GM20000 (cell line): ENCODE data around the gene TNF.
A peak's percentile ranks its signal among the peaks of the same experiment; 100 is the strongest.

Experiments used
- DNase-seq: peaks from one replicate; pipeline ENCODE4 v3.0.0; 2012; ENCODE audit warnings: low spot score
- TF ChIP-seq, protein P1 (sequence below): IDR thresholded peaks from 2 replicates; pipeline ENCODE4 v1.5.1; 2012; ENCODE audit warnings: mild to moderate bottlenecking, control low read depth; ENCODE audit errors: extremely low read depth, missing control alignments

Gene TNF

DNA sequence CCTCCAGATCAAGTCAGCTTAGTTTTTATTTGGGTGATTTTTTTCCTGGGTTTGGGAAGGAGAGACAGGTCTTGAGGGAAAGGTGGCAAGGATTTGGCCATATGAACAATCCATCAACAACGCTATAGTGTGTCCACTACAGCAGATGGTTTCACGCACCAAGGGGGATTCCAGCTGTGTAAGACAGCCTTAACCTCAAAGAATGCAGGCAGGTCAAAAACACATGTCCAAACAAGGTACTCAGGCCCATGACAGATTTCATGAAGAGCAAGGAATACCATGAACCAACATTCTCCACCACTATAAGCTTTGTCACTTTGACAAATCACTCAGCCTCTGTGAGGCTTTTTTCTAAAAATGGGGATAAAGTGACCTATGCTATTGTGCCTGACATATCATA lies 41.6 kb downstream of the TNF start:
- DNase-seq: no peak
- TF ChIP-seq, protein P1, sequence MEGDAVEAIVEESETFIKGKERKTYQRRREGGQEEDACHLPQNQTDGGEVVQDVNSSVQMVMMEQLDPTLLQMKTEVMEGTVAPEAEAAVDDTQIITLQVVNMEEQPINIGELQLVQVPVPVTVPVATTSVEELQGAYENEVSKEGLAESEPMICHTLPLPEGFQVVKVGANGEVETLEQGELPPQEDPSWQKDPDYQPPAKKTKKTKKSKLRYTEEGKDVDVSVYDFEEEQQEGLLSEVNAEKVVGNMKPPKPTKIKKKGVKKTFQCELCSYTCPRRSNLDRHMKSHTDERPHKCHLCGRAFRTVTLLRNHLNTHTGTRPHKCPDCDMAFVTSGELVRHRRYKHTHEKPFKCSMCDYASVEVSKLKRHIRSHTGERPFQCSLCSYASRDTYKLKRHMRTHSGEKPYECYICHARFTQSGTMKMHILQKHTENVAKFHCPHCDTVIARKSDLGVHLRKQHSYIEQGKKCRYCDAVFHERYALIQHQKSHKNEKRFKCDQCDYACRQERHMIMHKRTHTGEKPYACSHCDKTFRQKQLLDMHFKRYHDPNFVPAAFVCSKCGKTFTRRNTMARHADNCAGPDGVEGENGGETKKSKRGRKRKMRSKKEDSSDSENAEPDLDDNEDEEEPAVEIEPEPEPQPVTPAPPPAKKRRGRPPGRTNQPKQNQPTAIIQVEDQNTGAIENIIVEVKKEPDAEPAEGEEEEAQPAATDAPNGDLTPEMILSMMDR: no peak

DNA sequence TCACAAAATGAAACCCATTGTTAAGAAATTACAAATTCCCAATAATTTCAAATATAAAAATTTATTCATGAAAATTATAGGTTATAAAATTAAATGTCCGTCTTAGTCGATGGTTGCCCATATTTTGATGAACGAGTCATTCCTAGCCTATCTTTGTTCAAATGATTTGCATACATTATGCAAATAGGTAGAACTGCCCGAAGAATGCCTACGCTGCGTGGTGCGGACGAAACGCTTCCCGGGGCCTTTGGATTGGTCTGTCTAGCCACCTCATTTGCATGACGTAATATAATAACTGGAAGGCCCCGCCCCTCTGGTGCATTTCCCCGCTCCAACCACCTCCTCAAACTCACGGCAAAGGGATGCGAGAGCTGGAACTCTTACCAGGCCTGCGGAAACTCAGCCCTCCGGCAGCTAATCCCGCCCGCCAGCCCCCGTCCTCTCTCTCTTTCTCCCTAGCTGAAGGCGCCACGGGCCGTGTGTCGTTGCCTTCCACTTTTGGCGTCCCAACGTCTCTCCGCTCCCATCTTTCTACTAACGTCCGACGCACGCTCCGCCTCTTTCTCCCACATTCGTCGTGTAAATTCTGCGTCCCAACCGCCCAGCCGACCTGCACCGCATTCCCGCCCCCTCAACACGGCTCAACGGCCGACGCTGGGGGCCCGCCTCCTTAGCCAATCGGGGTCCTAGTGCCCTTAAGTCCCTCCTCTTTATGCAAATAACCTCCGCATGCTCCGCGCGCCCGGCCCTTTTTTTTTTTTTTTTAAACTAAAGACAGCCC lies 44.6 kb downstream of the TNF start:
- TF ChIP-seq, protein P1: no peak
- peak; percentile 84 for DNase-seq

DNA sequence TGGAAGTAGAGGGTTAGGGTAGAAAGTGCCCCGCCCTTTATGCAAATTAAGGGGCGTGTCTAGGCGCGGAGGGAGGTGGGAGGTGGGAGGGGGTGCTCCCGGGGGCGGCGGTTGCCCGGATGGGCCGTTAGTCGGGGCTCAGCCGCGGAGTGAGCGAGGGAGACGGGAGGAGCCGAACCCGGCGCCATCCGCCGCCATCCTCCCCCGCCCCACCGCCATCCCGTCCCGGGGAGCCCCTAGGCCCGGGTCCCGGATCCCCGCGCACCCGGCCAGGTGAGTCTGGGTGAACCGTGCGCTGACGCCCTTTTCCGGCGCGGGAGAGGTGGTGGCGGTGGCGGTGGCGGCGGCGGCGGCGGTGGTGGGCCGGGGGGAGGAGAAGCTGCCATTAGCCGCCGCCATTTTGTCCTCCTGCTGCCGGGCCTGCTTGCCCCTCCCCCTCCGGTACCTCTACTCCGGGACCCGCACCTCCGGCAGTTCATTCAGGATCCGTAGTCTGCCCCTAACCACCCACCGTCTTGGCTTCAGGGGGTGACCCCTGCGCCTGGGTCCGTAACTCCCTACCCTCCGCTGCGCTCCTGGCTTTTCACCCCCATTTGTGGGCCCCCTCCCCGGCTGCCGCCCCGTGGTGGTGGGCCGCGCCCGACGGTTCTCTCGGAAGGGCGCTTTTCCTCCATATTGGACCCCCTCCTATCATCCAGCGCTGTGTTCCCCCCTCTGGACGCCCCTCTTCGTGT lies 45.4 kb downstream of the TNF start, which contains the start of gene PRRC2A:
Gene PRRC2A (plus strand): TSS at position 130 of the 734 bp plus-strand sequence. CDS start 2,075 bp downstream, outside the sequence.
- TF ChIP-seq, protein P1: no peak
- DNase-seq: peak; percentile 98

DNA sequence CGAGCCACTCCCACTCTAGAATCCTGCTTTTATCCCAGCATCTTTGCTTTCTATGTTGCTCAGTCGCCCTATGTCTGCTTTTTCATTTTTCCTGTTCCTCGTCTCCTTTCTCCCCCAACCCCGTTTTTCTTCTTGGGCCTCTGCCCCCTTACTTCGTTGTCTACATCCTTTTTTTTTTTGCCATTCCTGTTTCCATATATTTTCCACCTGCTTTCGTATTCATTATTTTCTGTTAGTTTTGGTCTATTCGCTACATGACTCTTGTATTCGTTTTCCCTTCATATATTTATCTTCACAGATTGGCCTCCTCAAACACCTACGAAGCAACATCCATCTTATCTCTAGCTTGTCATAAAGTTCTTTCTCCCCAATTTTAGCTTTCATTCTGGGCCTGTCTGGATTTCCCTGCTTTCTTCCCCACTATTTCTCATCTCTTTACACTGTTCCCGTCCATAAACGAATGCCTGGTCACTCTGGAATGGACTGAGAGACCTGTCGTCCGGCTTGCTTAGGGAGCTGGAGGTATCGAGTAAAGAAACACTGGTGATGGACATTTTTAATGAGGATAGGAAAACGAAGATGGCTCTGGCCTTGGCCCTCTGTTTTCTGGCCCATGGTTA lies 46.1 kb downstream of the TNF start:
- TF ChIP-seq, protein P1: no peak
- DNase-seq: no peak

DNA sequence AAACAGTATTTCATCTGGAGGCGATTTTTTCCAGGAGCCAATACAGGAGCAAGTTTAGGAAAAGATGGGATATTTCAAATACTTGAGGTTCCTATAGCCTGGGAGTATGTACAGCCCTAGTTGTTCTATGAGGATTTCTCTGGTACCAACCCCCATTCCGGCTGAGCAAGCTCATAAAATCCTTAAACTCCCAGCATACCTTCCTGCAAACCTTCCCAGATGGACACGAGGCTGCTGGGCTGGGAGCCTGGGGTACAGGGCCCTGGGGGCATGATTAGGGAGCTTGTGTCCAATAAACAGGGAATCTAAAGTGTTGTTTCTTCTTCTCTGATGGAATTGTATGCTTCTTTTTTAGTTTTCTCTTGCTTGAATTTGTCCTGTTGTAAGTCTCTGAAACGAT lies 46.6 kb downstream of the TNF start:
- TF ChIP-seq, protein P1: no peak
- no peak for DNase-seq

DNA sequence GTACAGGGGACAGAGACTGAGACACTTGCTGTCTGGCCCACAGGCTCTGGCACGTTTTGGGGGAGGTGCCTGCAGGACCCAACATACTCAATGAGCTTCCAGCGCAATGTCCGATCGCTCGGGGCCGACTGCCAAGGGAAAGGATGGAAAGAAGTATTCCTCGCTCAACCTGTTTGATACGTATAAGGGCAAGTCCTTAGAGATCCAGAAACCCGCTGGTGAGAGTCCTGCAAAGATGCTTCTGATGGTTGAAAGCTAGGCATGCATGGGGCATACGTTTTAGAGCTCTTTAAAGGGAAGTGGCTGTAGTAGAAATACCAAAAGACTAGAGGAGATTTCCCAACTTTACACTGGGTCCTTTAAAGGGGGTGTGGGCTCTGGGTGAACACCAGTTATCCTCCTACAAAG lies 47.3 kb downstream of the TNF start:
- DNase-seq: no peak
- TF ChIP-seq, protein P1: no peak

DNA sequence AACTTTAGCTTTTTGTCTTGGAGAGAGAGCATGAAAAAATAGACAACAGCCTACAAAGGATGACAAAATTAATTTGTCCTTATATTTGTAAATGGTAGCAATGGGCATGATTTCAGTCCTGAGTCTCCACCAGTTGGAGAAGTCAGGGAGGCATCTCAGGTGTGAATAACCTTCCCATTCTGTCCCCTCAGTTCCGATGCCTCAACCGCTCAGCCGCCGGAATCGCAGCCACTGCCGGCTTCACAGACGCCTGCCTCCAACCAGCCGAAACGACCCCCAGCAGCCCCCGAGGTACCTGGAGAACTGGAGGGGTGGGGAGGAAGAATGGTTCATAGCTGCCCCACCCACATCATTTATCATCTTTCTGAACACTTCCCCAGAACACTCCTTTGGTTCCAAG lies 48.7 kb downstream of the TNF start:
- TF ChIP-seq, protein P1: no peak
- DNase-seq: no peak
